Lung (tissue), 12 donors: ENCODE results near the gene OTOP3. TPM values are rescaled to one million over a fixed set of nuclear protein-coding genes. Genes with fewer than 3 reads are reported as not detected.
"Not testable (repeated sequence)": the region's sequence is repeated elsewhere in the genome, so short reads cannot be mapped to it uniquely, and the experiment has no call there.

ENCODE experiments used
- ATAC-seq: fragments of 200-7000 bp; cut with Tn5 transposase; one replicate; pipeline ENCODE4 v1.9.1; 2020; ENCODE audit warnings: moderate number of reproducible peaks; ENCODE audit not compliant: insufficient read depth, low FRiP score
- DNase-seq, 3 donors: peaks; one replicate each; pipeline ENCODE4 v3.0.0-alpha.2; 2013 to 2017
- H3K27ac ChIP-seq, 2 donors: one replicate each; pipeline ENCODE4 v1.5.1; 2013; ENCODE audit warnings: mild to moderate bottlenecking in 2 of 2, moderate library complexity in 2 of 2, control low read depth in 1 of 2, inconsistent platforms in 1 of 2, low read depth in 1 of 2, low read length in 1 of 2
- H3K27me3 ChIP-seq, 3 donors: one replicate each; pipeline ENCODE4 v1.5.1; 2013; ENCODE audit warnings: low read length in 2 of 3; ENCODE audit not compliant: control insufficient read depth in 3 of 3, insufficient read depth in 3 of 3
- H3K36me3 ChIP-seq, 4 donors: one replicate each; pipeline ENCODE4 v1.5.1; 2013; ENCODE audit warnings: low read length in 4 of 4, mild to moderate bottlenecking in 1 of 4, moderate library complexity in 1 of 4; ENCODE audit not compliant: control insufficient read depth in 4 of 4, insufficient read depth in 4 of 4
- H3K4me1 ChIP-seq, 5 donors: one replicate each; pipeline ENCODE4 v1.5.1; 2013; ENCODE audit warnings: low read length in 5 of 5, mild to moderate bottlenecking in 2 of 5, moderate library complexity in 1 of 5; ENCODE audit not compliant: control insufficient read depth in 5 of 5, insufficient read depth in 5 of 5
- H3K4me3 ChIP-seq: one replicate; pipeline ENCODE4 v1.5.1; 2013; ENCODE audit warnings: mild to moderate bottlenecking, control low read depth, moderate library complexity
- H3K9ac ChIP-seq, 2 donors: one replicate each; pipeline ENCODE4 v1.5.1; 2013; ENCODE audit warnings: low read length in 2 of 2, control low read depth in 1 of 2; ENCODE audit not compliant: insufficient read depth in 1 of 2
- H3K9me3 ChIP-seq, 4 donors: one replicate each; pipeline ENCODE4 v1.5.1; 2013; ENCODE audit warnings: low read length in 3 of 4, mild to moderate bottlenecking in 1 of 4, moderate library complexity in 1 of 4; ENCODE audit not compliant: control insufficient read depth in 4 of 4, insufficient read depth in 3 of 4
- CTCF ChIP-seq: IDR thresholded peaks from 2 replicates; pipeline ENCODE4 v1.5.1; 2012; ENCODE audit warnings: mild to moderate bottlenecking; ENCODE audit errors: control extremely low read depth, extremely low read depth
- WGBS, 2 donors: extraction: QIAGEN DNeasy Blood & Tissue Kit; methylation state at CpG; one replicate each; pipeline ENCODE4 v1.1.7; 2013; 5-methylcytosine and 5-hydroxymethylcytosine counted together
- polyA plus RNA-seq, 2 donors: library from polyadenylated mRNA; stranded (reverse); fragments of 200-250 nt; gene quantifications; one replicate each; pipeline ENCODE4 v1.2.1, GENCODE V29; 2013
- total RNA-seq, 2 donors: library from RNA; depleted of rRNA in 1 of 2; stranded (reverse); fragments of >200 nt in 1 of 2; gene quantifications; one replicate each; pipeline ENCODE4 v1.2.1, GENCODE V29; 2014 to 2021
- donor health status: control.
- donor health status: control.
- donor health status: Bipolar disorder and iron deficiency.
- donor health status: healthy.
- donor health status: DM: yes; HTN: yes; CAD: no.

OTOP3 gene
- total and polyA plus RNA-seq, 4 donors: not detected

GRCh38 chr17:74979408-74980146, 43.9 kb downstream of the OTOP3 start:
- H3K9ac ChIP-seq: no peak overlapping the region
- H3K4me1 ChIP-seq: peaks cover 0 to 9% (median 5%) of the 10 kb centered on the region in 5 donors
- DNase-seq (no peak), ATAC-seq (no peak)
- no peaks in the 10 kb centered on the region for H3K36me3 ChIP-seq
- H3K9me3 ChIP-seq: no peaks in the 10 kb centered on the region
- H3K27me3 ChIP-seq: peaks cover 0 to 3% (median 0%) of the 10 kb centered on the region in 3 donors
- TF ChIP-seq CTCF: no peak
- no peak overlapping the region for H3K27ac ChIP-seq
- 83% methylated on average over 17 of the region's 17 CpGs for WGBS, 2 donors
- H3K4me3 ChIP-seq: no peak overlapping the region

GRCh38 chr17:74981318-74981978, 45.8 kb downstream of the OTOP3 start:
- Histone ChIP-seq H3K9me3 (no peaks in the 10 kb centered on the region), H3K9ac (peak overlapping the region; percentile 87 to 91), H3K4me3 (peak overlapping the region; percentile 57), H3K36me3 (no peaks in the 10 kb centered on the region), H3K4me1 (peaks cover 0 to 9% (median 5%) of the 10 kb centered on the region in 5 donors), H3K27ac (peak overlapping the region; percentile 95 to 97), H3K27me3 (no peaks in the 10 kb centered on the region)
- ATAC-seq: no peak
- TF ChIP-seq CTCF: no peak
- no peak for DNase-seq
- WGBS, 2 donors: 57% methylated on average over 16 of the region's 16 CpGs

- no peaks in the 10 kb centered on the region for H3K27me3 ChIP-seq
Observed at GRCh38 chr17:74981979-74982662, 46.4 kb downstream of the OTOP3 start.

GRCh38 chr17:74982663-74983313, 47.1 kb downstream of the OTOP3 start:
- ATAC-seq, H3K36me3 ChIP-seq, H3K9me3 ChIP-seq, H3K27me3 ChIP-seq: not testable (repeated sequence)
- peak overlapping the region; percentile 57 for H3K4me3 ChIP-seq
- H3K4me1 ChIP-seq: peaks cover 0 to 13% (median 8%) of the 10 kb centered on the region in 5 donors
- whole genome bisulfite sequencing, 2 donors: 32% methylated on average over 14 of the region's 14 CpGs
- H3K27ac ChIP-seq: peak overlapping the region; percentile 95 to 97
- peak overlapping the region; percentile 78 to 91 for H3K9ac ChIP-seq
- DNase-seq: peak in 1 of 3 donors; percentile 36

More at GRCh38 chr17:74981979-74982662, 46.4 kb downstream of the OTOP3 start:
- ATAC-seq: peak; percentile 85
- Histone ChIP-seq H3K9ac (peak overlapping the region; percentile 87 to 91), H3K9me3 (no peaks in the 10 kb centered on the region), H3K4me1 (peaks cover 0 to 12% (median 8%) of the 10 kb centered on the region in 5 donors), H3K27ac (peak overlapping the region; percentile 95 to 97), H3K36me3 (no peaks in the 10 kb centered on the region), H3K4me3 (peak overlapping the region; percentile 57)
- peak; percentile 84 to 89 (median 88) for DNase-seq
- no peak for TF ChIP-seq CTCF
- 0 to 1% methylated on average over 51 to 61 of the region's 61 CpGs for WGBS, 2 donors
